Ectodermal cell (in vitro differentiated cells): ENCODE data around the gene MKNK2.
"Not testable (repeated sequence)": the region's sequence is repeated elsewhere in the genome, so short reads cannot be mapped to it uniquely, and the experiment has no call there.

Experiments
- H3K27ac ChIP-seq: 2 replicates; pipeline ENCODE4 v1.7.0; 2013; ENCODE audit warnings: mild to moderate bottlenecking, low read depth, low read length; ENCODE audit not compliant: insufficient read depth, poor library complexity, severe bottlenecking
- H3K27me3 ChIP-seq: 2 replicates; pipeline ENCODE4 v1.7.0; 2013; ENCODE audit warnings: mild to moderate bottlenecking, low read length; ENCODE audit not compliant: insufficient read depth, control insufficient read depth, poor library complexity, severe bottlenecking
- H3K36me3 ChIP-seq: one replicate; pipeline ENCODE4 v1.7.0; 2013; ENCODE audit warnings: low read length; ENCODE audit not compliant: control insufficient read depth, insufficient read depth
- H3K4me1 ChIP-seq: one replicate; pipeline ENCODE4 v1.7.0; 2013; ENCODE audit warnings: low read length; ENCODE audit not compliant: control insufficient read depth, insufficient read depth
- H3K4me3 ChIP-seq: 2 replicates; pipeline ENCODE4 v1.7.0; 2013; ENCODE audit warnings: low read depth, low read length, control low read depth; ENCODE audit not compliant: insufficient read depth
- H3K9me3 ChIP-seq: 2 replicates; pipeline ENCODE4 v1.7.0; 2013; ENCODE audit warnings: mild to moderate bottlenecking, low read length, moderate library complexity; ENCODE audit not compliant: control insufficient read depth
- WGBS, 2 experiments: methylation state at CpG; one replicate each; pipeline ENCODE4 v1.1.7; 2013; ENCODE audit warnings: missing lambda C conversion rate in 2 of 2; 5-methylcytosine and 5-hydroxymethylcytosine counted together

MKNK2 gene

GRCh38 chr19:1999856-2000515 is 51.1 kb downstream of the MKNK2 start:
- H3K4me1 ChIP-seq: peaks cover 4% of the 10 kb centered on the region
- 96% methylated on average over 26 of the region's 26 CpGs for WGBS, 2 experiments

GRCh38 chr19:1998712-1999708 is 52.0 kb downstream of the MKNK2 start:
- WGBS, 2 experiments: 95 to 96% methylated on average over 52 of the region's 52 CpGs
- Histone ChIP-seq H3K9me3 (no peaks in the 10 kb centered on the region), H3K4me3 (no peak overlapping the region), H3K36me3 (peaks cover 27% of the 10 kb centered on the region), H3K27ac (no peak overlapping the region), H3K4me1 (peaks cover 4% of the 10 kb centered on the region), H3K27me3 (no peaks in the 10 kb centered on the region)

More at GRCh38 chr19:1999856-2000515, 51.1 kb downstream of the MKNK2 start:
- no peak overlapping the region for H3K4me3 ChIP-seq
- H3K9me3 ChIP-seq: no peaks in the 10 kb centered on the region
- no peaks in the 10 kb centered on the region for H3K27me3 ChIP-seq
- peaks cover 27% of the 10 kb centered on the region for H3K36me3 ChIP-seq
- no peak overlapping the region for H3K27ac ChIP-seq

- H3K27ac ChIP-seq: no peak overlapping the region
- no peaks in the 10 kb centered on the region for H3K9me3 ChIP-seq
- peaks cover 38% of the 10 kb centered on the region for H3K36me3 ChIP-seq
- no peaks in the 10 kb centered on the region for H3K4me1 ChIP-seq
- 93 to 95% methylated on average over 31 of the region's 31 CpGs for WGBS, 2 experiments
- H3K4me3 ChIP-seq: no peak overlapping the region
- no peaks in the 10 kb centered on the region for H3K27me3 ChIP-seq
These were observed 53.5 kb downstream of the MKNK2 start for GRCh38 chr19:1997353-1998233.

- WGBS, 2 experiments: 88% methylated on average over 44 of the region's 44 CpGs
- no peak overlapping the region for H3K4me3 ChIP-seq
- H3K36me3 ChIP-seq: peaks cover 43% of the 10 kb centered on the region
These were observed 58.2 kb downstream of the MKNK2 start for GRCh38 chr19:1992759-1993260.

GRCh38 chr19:1991018-1991913 is 59.8 kb downstream of the MKNK2 start:
- no peaks in the 10 kb centered on the region for H3K27me3 ChIP-seq
- no peaks in the 10 kb centered on the region for H3K9me3 ChIP-seq
- 93 to 94% methylated on average over 30 of the region's 30 CpGs for WGBS, 2 experiments
- no peak overlapping the region for H3K27ac ChIP-seq
- H3K36me3 ChIP-seq: peaks cover 45% of the 10 kb centered on the region
- no peak overlapping the region for H3K4me3 ChIP-seq
- no peaks in the 10 kb centered on the region for H3K4me1 ChIP-seq

More at GRCh38 chr19:1992759-1993260, 58.2 kb downstream of the MKNK2 start:
- H3K27me3 ChIP-seq: no peaks in the 10 kb centered on the region
- no peaks in the 10 kb centered on the region for H3K9me3 ChIP-seq
- H3K27ac ChIP-seq: no peak overlapping the region
- no peaks in the 10 kb centered on the region for H3K4me1 ChIP-seq

GRCh38 chr19:1990230-1991017 is 60.6 kb downstream of the MKNK2 start:
- WGBS, 2 experiments: 96 to 97% methylated on average over 34 of the region's 34 CpGs

GRCh38 chr19:1989513-1990229 is 61.4 kb downstream of the MKNK2 start:
- H3K9me3 ChIP-seq: no peaks in the 10 kb centered on the region
- no peak overlapping the region for H3K4me3 ChIP-seq
- no peaks in the 10 kb centered on the region for H3K4me1 ChIP-seq
- no peak overlapping the region for H3K27ac ChIP-seq
- H3K27me3 ChIP-seq: no peaks in the 10 kb centered on the region
- WGBS, 2 experiments: 94 to 95% methylated on average over 40 of the region's 40 CpGs
- peaks cover 47% of the 10 kb centered on the region for H3K36me3 ChIP-seq

More at GRCh38 chr19:1990230-1991017, 60.6 kb downstream of the MKNK2 start:
- Histone ChIP-seq H3K27me3 (no peaks in the 10 kb centered on the region), H3K27ac (no peak overlapping the region), H3K4me1 (no peaks in the 10 kb centered on the region), H3K36me3 (peaks cover 47% of the 10 kb centered on the region), H3K4me3 (no peak overlapping the region), H3K9me3 (no peaks in the 10 kb centered on the region)

GRCh38 chr19:1988464-1988863 is 62.6 kb downstream of the MKNK2 start:
- H3K4me1 ChIP-seq, H3K4me3 ChIP-seq, H3K9me3 ChIP-seq, H3K27me3 ChIP-seq, H3K27ac ChIP-seq: not testable (repeated sequence)
- peaks cover 45% of the 10 kb centered on the region for H3K36me3 ChIP-seq
- 93 to 95% methylated on average over 10 of the region's 10 CpGs for WGBS, 2 experiments
